Progenitor cell of endocrine pancreas (in vitro differentiated cells): ENCODE data around the gene EPS8L1. TPM values are rescaled to one million over a fixed set of nuclear protein-coding genes. Genes with fewer than 3 reads are reported as not detected.

Experiments used
- DNase-seq: peaks from one replicate; pipeline ENCODE4 v3.0.0; 2021; ENCODE audit warnings: low spot score; ENCODE audit not compliant: unreplicated experiment
- H3K27ac Mint-ChIP-seq: 2 replicates; pipeline ENCODE4 v1.8.0; 2021; ENCODE audit warnings: mild to moderate bottlenecking, moderate library complexity, mixed read lengths
- H3K27me3 Mint-ChIP-seq: 2 replicates; pipeline ENCODE4 v1.8.0; 2021; ENCODE audit warnings: mixed read lengths
- H3K36me3 Mint-ChIP-seq: 2 replicates; pipeline ENCODE4 v1.8.0; 2022; ENCODE audit warnings: mixed read lengths; ENCODE audit not compliant: insufficient read depth
- H3K4me1 Mint-ChIP-seq: 2 replicates; pipeline ENCODE4 v1.8.0; 2021; ENCODE audit warnings: low read depth, mixed read lengths
- H3K4me3 Mint-ChIP-seq: 2 replicates; pipeline ENCODE4 v1.8.0; 2021; ENCODE audit warnings: low read depth, mild to moderate bottlenecking, moderate library complexity, mixed read lengths
- H3K9me3 Mint-ChIP-seq: 2 replicates; pipeline ENCODE4 v1.8.0; 2021; ENCODE audit warnings: low read depth, mixed read lengths
- CTCF ChIP-seq: fragments of 200-600 bp; sonication (generic); IDR thresholded peaks from one replicate; pipeline ENCODE4 v1.5.0; 2021; ENCODE audit warnings: antibody characterized with exemption, mild to moderate bottlenecking; ENCODE audit not compliant: unreplicated experiment
- total RNA-seq: library from RNA; stranded (reverse); gene quantifications from 2 replicates; pipeline ENCODE4 v1.2.1, GENCODE V29; 2021

Gene EPS8L1
- total RNA-seq, 1 donor from 2014 or later = 14.4 TPM

GRCh38 chr19:55071129-55071502, 4.6 kb upstream of the EPS8L1 start:
- TF ChIP-seq CTCF = no peak
- no peak for DNase-seq
- H3K4me1 Mint-ChIP-seq = peaks cover 12% of the 10 kb centered on the region
- no peak overlapping the region for H3K27ac Mint-ChIP-seq
- no peak overlapping the region for H3K4me3 Mint-ChIP-seq
- H3K36me3 Mint-ChIP-seq = no peaks in the 10 kb centered on the region
- H3K27me3 Mint-ChIP-seq = peaks cover 66% of the 10 kb centered on the region
- H3K9me3 Mint-ChIP-seq = no peaks in the 10 kb centered on the region

- DNase-seq = no peak
- H3K4me1 Mint-ChIP-seq = peaks cover 12% of the 10 kb centered on the region
- no peak overlapping the region for H3K27ac Mint-ChIP-seq
- no peaks in the 10 kb centered on the region for H3K9me3 Mint-ChIP-seq
- no peak for TF ChIP-seq CTCF
- H3K4me3 Mint-ChIP-seq = no peak overlapping the region
- H3K36me3 Mint-ChIP-seq = no peaks in the 10 kb centered on the region
- H3K27me3 Mint-ChIP-seq = peaks cover 63% of the 10 kb centered on the region
Observed at GRCh38 chr19:55071913-55072312, 3.8 kb upstream of the EPS8L1 start.

GRCh38 chr19:55076321-55076720, 652 bp downstream of the EPS8L1 start:
- no peak overlapping the region for H3K27ac Mint-ChIP-seq
- no peak for DNase-seq
- no peak overlapping the region for H3K4me3 Mint-ChIP-seq
- H3K9me3 Mint-ChIP-seq = no peaks in the 10 kb centered on the region
- peaks cover 66% of the 10 kb centered on the region for H3K27me3 Mint-ChIP-seq
- peaks cover 8% of the 10 kb centered on the region for H3K4me1 Mint-ChIP-seq
- TF ChIP-seq CTCF = no peak
- no peaks in the 10 kb centered on the region for H3K36me3 Mint-ChIP-seq

GRCh38 chr19:55077106-55077505, 1.4 kb downstream of the EPS8L1 start:
- no peak overlapping the region for H3K4me3 Mint-ChIP-seq
- H3K27me3 Mint-ChIP-seq = peaks cover 64% of the 10 kb centered on the region
- H3K9me3 Mint-ChIP-seq = no peaks in the 10 kb centered on the region
- peaks cover 8% of the 10 kb centered on the region for H3K4me1 Mint-ChIP-seq
- no peaks in the 10 kb centered on the region for H3K36me3 Mint-ChIP-seq
- DNase-seq = no peak
- H3K27ac Mint-ChIP-seq = peak overlapping the region; percentile 80
- no peak for TF ChIP-seq CTCF

GRCh38 chr19:55078996-55079395, 3.3 kb downstream of the EPS8L1 start:
- Mint-ChIP-seq H3K27ac (no peak overlapping the region), H3K4me3 (no peak overlapping the region), H3K4me1 (peaks cover 8% of the 10 kb centered on the region), H3K9me3 (no peaks in the 10 kb centered on the region), H3K36me3 (peaks cover 2% of the 10 kb centered on the region), H3K27me3 (peaks cover 64% of the 10 kb centered on the region)
- no peak for DNase-seq
- TF ChIP-seq CTCF = no peak
